Astrocyte (in vitro differentiated cells and primary cell): ENCODE measurements around the gene RFLNA.

Experiments used
- EZH2 ChIP-seq: IDR thresholded peaks from 2 replicates; pipeline ENCODE4 v1.6.1; 2012; ENCODE audit warnings: mild to moderate bottlenecking, low read length, inconsistent platforms; ENCODE audit not compliant: insufficient read depth
- TF ChIP-seq, protein P1 (sequence below): IDR thresholded peaks from 2 replicates; pipeline ENCODE4 v1.5.1; 2011; ENCODE audit warnings: low read depth, mild to moderate bottlenecking, inconsistent platforms, low read length, moderate library complexity; ENCODE audit not compliant: insufficient read depth

DNA sequence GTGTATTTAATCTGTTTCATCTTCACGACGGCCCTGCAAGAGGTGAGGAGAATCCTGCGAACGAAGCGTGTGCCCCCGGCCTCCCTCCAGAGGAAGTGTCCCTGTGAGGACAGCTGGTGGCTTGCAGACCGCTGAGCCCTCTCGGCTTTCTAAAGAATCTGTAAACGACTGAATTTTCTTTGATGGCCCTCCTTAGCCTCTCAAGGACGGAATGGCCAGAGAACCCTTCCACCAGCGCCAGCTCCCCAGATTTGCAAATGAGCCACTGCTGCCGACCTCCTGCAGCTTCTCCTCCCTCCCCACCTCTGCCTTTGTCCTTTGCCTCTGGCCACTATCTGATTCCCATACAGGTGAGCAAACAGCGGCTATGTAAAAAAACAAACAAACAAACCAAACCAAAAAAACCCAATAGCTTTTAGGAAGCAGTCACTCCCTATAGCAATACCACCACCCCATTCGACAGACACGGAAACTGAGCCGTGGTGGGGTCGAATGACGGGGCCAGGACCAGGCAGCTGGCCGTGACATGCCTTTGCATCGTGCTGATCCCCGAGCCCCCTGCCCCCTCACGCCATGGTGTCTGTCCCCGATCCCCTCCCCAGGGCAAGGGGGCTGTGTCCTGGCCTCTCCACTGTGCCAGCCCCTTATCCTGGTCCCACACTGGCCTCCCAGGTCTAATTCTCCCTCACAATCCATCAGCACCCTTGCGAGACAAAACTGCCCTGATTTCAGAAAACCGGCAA is 23.6 kb downstream of the RFLNA start:
- TF ChIP-seq, protein P1, sequence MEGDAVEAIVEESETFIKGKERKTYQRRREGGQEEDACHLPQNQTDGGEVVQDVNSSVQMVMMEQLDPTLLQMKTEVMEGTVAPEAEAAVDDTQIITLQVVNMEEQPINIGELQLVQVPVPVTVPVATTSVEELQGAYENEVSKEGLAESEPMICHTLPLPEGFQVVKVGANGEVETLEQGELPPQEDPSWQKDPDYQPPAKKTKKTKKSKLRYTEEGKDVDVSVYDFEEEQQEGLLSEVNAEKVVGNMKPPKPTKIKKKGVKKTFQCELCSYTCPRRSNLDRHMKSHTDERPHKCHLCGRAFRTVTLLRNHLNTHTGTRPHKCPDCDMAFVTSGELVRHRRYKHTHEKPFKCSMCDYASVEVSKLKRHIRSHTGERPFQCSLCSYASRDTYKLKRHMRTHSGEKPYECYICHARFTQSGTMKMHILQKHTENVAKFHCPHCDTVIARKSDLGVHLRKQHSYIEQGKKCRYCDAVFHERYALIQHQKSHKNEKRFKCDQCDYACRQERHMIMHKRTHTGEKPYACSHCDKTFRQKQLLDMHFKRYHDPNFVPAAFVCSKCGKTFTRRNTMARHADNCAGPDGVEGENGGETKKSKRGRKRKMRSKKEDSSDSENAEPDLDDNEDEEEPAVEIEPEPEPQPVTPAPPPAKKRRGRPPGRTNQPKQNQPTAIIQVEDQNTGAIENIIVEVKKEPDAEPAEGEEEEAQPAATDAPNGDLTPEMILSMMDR: no peak
- no peak for TF ChIP-seq EZH2
